HG02759 (cell line): ENCODE data around the gene IL1RAPL1.
"Not testable (repeated sequence)": the region's sequence is repeated elsewhere in the genome, so short reads cannot be mapped to it uniquely, and the experiment has no call there.

Experiments
- ATAC-seq: cut with Tn5 transposase; IDR thresholded peaks from one replicate; pipeline ENCODE4 v1.9.1; 2021; ENCODE audit warnings: mild to moderate bottlenecking, moderate library complexity; ENCODE audit not compliant: unreplicated experiment

The IL1RAPL1 gene

DNA sequence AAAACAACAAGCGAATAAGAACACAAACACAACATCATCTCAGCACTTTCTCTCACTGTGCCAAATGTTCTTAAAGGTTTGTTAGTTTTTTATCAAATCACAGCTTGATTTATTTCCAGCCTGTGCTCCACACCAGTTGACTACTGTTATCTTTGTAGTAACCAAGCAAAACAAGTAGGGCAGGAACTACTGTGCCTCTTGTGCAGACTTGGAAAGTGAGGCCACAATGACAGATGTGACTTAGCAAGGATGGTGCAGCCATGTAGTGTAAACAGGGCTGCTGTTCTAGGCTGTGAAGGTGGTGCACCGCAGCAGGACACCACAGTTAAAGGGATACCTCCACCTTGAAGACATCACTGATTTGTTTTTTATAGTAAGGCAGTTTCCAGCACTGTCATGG, 170.0 kb downstream of the IL1RAPL1 start:
- no peak for ATAC-seq

- not testable (repeated sequence) for ATAC-seq
Measured at GRCh38 chrX:28766561-28766960, 179.3 kb downstream of the IL1RAPL1 start.

DNA sequence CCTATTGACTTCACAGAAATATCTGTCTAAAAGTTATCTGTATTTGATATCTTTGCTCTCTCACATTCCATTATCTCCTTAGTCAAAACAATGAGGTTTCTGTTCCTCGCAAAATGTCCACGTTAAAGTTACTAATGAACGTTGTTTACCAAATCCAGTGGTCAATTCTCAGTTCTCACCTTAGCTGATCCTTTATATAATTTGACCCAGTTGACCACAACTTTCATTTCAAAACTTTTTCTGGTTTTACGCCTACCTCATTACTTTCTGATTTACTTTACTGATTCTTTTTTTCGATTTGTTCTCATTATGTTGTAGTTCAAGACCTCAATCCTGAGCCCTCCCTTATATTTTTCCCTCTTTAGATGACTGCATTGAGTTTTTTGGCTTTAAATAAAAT, 186.6 kb downstream of the IL1RAPL1 start:
- ATAC-seq, result no peak

GRCh38 chrX:28787206-28787605, 200.0 kb downstream of the IL1RAPL1 start:
- no peak for ATAC-seq

- ATAC-seq, result not testable (repeated sequence)
Measured at GRCh38 chrX:28800671-28801070, 213.4 kb downstream of the IL1RAPL1 start.

DNA sequence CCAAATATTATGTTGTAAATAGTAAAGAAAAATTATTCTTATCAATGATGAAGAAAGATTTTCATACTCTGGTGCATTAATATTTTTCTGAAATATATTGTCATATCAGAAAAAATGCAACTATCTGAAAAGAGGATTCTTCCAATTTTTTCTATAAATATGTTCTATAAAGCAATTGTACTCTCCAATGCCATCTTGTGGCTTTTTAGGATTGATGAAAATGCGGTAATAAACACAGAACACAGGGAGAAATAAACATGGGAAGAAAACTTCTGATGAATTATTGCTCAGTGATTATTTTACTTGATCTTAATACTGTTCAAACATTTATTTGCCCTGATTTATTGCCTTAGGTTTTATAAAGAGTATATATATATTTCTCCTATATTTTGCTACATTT, 215.4 kb downstream of the IL1RAPL1 start:
- no peak for ATAC-seq

DNA sequence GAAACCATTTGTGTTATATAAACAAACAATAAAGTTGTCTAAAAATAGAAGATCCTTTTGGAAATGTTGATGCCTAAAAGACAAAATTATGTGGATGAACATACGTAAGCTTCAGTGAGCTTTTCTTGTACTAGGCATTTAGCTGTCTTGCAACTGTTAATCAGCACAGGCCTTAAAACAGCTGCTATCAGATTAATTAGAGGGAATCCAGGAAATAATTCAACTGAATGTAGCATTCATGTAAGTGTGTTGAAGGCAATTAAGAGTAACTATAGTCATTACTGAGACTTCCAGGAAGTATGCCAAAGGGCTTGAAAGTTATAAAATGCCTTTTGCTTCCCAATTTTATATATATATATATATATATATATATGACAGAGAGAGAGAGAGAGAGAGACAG, 248.7 kb downstream of the IL1RAPL1 start:
- no peak for ATAC-seq

DNA sequence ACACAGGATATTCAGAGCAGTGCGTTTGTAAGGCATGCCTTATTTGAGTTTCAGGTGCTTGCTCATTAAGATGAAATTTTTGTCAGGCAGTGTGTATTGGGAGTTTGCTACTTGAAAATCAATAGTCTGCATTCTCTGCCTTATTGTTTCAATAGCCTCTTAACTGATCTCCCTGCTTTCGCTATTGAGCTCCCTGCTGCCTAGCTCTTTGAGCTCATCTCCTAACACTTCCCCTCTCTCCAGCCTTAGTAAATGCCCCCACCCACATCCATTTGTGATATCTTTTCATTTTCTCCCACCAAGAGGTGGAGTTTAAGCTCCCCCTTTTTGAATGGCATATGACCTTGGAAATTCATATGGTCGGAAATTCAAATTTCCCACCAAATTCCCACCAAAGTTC, 256.6 kb downstream of the IL1RAPL1 start:
- no peak for ATAC-seq

DNA sequence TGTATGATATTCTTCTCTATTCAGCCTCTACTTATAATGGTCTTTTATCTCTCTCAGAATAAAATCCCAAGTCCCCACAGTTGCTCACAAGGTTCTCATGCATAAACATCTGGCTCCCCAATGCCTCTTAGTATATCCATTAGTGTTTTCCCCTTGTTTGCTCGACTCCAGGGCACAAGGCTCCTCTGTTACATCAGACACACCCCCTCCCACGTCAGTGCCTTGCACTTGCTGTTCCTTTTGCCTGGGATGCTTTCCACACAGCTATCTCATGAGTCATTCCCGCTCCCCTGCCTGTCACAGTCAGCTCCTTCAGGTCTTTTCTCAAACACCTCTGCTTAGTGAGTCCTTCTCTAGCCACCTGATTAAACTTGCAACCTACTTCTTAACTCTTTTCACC, 260.2 kb downstream of the IL1RAPL1 start:
- ATAC-seq, result no peak

- no peak for ATAC-seq
Measured at GRCh38 chrX:28848707-28849106, 261.5 kb downstream of the IL1RAPL1 start.

DNA sequence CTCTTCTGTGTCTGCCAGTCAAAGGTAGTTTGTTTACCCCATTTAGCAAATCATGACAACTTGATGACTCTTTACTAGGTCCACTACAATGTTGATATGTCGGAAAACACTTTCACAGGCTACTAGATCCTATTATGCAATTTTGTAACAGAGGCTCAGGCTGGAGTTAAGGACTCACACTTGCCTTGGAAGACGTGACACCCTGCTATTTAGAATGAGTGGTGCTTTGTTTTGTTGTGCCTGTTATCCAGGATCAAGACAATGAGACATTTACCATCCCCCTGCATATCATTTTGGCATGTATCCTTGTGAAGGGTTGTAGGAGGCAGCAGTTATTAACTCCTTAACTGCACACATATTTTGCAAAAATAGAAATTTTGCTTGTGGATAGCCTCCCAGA, 263.7 kb downstream of the IL1RAPL1 start:
- no peak for ATAC-seq

DNA sequence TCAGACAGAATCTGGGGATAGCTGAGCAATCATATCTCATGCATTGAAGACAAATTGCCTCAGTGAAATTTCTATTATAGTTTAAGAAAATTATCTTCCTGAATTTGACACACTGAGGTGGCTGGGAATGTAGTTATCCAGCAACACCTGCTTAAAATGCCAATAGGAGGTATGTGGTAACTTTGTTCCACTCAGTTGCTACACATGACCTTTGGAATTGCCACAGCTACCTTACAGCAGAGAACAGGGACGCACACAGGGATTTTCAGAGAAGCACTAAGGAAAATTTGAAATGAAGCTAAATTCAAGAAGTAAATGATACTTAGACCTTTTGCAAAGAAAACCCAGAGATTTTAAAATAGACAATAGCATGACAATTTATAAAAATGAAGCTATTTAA, 264.6 kb downstream of the IL1RAPL1 start:
- no peak for ATAC-seq

GRCh38 chrX:28854637-28855036, 267.4 kb downstream of the IL1RAPL1 start:
- ATAC-seq, result no peak

DNA sequence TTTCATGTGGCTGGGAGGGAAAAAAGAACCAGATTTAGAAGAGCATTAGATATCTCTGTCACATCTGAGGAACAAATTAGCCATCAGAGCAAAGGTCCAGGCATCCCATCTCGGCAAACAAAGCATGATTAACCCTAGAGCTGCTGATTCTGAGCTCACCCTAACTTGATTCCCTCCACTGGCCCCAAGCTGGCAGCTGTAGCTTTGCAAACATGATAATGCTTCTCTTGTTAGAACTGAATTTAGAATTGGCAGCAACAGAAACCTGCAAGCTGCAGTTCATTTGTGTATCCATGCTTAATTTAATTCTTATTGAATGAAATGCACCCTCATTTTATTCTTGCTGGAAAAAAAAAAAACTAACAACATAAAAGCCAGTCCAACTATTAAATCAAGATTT, 289.2 kb downstream of the IL1RAPL1 start:
- no peak for ATAC-seq

DNA sequence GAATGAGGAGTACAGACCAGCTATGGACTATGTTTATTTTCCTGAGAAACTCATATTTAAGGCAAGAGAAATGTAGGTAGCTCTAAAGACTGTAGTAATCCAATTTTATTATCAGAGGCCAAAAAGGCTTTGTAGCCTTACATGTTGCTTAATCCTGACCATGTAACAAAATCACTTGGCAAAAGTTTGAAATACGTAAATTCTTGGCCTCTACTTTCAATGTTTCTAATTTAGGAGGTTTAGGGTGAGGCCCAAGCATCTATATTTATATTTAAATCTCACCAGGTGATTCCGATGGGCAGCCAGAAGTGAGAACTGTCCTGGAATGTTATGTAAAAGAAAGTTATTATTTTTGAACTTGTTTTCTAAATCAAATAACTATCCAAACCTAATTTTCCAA, 289.7 kb downstream of the IL1RAPL1 start:
- ATAC-seq, result no peak

DNA sequence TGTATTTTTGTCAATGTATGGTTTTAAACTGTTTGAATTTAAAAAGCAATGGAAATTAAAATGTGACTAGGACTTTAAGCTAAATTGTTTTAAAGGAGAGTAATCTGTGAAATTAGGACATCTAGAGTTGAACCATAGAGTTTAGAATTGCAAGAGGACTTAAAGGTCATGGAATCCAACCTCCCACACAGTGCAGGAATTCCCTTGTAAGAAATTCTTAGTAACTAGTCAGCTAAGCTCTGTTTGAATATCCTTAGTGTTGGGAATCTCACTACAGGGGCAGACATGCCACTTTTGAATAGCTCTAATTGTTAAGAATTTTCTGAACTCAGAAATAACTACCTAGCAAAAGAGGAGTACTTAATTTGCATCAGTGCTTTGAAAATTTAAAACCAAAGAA, 292.9 kb downstream of the IL1RAPL1 start:
- ATAC-seq, result no peak

GRCh38 chrX:28884823-28885222, 297.6 kb downstream of the IL1RAPL1 start:
- ATAC-seq, result no peak

DNA sequence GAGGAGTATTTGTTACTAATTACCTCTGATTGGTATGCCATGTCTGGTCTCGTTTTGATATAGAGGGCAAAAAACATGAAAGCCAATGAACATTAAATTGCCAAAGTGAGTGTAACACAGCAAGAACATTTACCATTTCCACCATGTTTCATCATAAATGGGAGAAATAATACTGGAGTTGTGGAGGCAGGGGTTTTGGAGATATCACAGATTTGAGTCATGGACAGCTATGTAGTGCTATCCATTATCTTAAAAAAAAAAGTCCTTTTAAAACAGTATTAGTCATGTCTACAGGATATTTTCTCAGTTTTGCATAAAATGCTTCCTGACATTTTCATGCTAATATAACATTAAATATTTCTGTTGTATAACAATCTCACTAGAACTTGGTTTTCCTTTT, 301.2 kb downstream of the IL1RAPL1 start:
- no peak for ATAC-seq

DNA sequence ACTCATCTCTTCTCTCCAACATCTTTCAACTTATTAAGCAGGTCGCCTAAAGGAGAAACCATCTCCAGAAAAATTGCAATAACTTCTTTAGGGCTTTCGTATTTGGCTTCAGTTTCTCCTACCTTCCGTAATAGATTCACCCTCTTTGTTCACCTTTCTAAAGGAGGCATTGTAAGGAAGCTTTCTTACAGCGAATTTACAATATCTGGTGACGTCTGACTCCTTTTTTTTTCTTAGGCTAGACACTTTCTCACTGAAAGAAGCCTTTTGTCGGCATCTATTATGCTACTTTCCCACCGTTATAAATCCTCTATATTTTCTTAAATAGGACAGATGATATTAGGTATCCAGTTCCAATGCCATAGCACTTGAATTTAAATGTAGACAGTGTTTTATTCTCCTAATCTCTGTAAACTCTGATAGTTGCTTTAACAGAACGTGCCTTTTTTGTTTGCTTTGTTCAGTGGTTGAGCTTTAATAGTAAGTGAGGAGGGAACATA, 302.4 kb downstream of the IL1RAPL1 start:
- no peak for ATAC-seq

DNA sequence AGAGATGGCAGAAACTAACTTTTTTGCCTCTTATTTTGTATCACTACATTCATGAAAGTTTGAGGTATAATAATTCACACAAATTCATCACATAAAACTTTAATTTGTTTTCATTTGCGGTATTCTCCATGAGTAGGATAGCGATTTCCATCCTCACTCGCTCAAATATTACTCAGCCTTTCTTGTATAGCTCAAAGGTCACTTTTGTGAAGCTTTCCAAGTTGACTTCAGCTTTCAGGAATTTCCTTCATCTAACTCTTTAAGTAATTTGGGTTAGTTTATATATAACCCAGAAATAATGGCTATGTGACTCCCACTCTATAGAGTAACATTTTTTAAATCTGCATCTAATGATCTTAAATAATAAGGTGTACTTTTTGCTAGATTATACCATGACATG, 314.4 kb downstream of the IL1RAPL1 start:
- ATAC-seq, result no peak

DNA sequence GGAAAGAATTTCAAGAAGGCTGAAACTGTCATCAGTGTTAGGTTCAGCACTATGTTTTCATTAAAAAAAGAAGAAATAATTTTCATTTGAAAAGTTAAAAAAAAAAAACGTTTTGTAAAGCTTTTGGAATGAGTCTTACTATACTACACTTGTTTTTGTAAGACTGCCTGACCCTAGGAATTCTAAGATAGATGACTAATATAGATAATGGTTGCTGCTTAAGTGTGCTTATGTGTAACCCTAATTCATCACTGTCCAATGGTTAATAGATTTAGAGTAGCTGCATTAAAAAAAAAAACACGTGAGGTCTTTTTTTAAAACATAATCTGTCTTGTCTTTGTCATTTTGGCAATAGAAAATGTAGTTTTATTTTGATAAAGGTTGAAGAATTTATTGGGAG, 323.2 kb downstream of the IL1RAPL1 start:
- no peak for ATAC-seq

GRCh38 chrX:28920153-28920943, 333.1 kb downstream of the IL1RAPL1 start:
- ATAC-seq, result no peak

DNA sequence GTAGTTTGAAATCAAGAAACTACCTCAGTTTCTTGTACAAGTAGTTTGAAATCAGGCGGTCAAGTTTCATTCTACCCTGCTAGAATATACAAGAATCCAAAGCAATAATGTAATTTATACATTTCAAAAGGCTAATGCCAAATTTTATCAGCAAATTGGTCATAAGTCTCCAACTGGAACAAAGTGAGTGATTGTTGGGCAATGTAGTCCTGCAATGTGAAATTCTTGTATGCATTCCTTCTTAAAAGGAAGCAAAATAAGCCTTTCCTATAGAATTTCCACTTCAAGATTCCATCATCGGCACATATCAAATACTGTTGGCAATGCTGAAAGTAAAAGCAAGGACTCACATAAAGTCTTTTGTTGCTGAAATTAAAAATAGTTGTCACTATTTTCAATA, 334.9 kb downstream of the IL1RAPL1 start:
- no peak for ATAC-seq
